ENCODE data around the gene CLUH.
"Not testable (repeated sequence)": the region's sequence is repeated elsewhere in the genome, so short reads cannot be mapped to it uniquely, and the experiment has no call there.

CLUH gene

DNA sequence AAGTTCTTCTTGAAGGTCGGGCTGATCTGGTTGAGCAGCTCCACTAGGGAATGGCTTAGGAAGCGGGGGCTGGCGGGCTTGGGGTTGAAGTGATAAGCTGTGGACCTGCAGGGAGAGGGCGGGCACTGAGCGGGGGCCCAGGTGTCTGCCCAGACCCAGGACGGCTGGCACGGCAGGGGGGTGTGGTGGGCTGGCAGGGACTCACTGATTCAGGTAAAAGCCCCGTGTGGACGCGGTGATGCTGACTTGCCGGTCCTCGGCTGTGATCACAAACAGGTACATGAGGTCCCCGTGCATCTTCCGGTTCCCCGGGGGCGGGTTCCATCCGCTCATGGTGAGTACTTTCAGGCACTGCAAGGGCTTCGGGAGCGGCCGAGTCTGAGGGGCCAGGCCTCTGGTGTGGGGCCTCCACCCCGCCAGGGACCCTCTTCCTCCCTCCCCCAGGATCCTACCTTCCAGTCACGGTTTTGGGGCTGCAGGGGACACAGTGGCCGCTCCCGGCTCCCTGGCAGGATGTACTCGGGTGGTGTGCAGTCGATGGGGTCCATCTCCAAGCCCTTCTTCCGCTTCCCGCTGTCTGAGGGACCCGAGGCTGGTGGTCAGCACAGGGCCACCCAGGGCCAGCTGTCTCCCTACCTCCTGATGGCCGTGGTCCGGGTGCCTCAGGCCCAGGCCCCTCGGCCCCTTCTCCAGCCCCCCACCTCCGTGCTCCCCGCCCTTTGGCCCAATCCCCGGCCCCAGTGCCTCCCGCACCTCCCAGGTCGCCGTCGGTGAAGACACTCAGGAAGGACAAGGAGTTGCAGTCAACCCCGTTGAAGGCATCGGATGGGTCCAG lies 10.2 kb downstream of the CLUH start:
- no peak for DNase-seq

DNA sequence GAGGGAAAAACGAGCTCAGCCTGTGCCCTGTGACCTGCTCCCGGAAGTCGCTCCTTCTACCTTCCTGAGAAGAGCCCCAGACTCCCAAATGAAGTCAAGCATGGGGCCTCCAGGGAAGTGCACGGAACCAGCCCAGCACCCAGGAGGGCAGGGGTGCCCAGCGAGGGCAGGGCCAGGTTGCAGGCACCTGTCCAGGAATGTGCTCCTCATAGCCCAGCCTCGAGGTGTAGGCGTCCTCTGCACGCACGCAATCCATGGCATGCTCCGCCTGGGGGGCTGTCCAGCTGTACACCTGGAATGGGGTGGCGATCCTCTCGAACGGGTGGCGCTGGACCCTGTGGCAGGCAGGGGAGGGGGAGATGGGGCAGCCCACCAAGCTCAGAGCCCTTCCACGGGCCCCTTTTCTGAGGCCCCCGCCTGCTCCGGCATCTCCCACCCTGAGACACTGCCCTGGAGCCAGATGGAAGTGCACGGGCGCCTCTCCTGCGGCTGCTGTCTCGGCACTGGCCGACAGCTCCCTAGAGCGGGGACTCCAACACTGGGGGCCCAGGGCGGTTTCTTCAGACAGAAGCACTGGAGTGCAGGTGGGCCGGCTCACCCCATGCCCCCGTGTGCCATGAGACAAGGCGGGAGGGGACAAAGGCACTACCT lies 10.9 kb downstream of the CLUH start:
- DNase-seq = no peak

DNA sequence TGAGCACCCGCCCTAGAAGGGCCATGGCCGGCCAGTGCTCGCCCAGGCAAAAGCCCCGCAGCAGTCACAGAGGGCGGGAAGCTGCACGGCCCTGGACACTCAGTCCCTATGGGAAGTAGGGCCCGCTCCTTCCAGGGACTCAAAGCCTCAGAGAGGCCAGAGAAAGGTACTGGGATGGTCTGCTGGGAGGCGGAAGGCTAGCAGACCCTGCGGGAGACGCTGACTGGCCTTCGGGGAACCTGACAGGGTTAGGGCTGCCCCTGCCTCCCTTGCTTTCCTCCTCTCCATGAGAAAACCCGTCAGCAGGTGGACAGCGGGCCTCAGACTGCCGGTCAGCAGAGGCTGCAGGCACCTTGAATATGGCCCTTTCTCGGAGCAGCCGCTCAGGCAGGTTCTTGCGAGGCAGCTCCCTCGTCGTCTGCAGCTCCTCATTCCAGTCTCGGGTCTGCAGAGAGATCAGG lies 11.5 kb downstream of the CLUH start:
- no peak for DNase-seq

DNA sequence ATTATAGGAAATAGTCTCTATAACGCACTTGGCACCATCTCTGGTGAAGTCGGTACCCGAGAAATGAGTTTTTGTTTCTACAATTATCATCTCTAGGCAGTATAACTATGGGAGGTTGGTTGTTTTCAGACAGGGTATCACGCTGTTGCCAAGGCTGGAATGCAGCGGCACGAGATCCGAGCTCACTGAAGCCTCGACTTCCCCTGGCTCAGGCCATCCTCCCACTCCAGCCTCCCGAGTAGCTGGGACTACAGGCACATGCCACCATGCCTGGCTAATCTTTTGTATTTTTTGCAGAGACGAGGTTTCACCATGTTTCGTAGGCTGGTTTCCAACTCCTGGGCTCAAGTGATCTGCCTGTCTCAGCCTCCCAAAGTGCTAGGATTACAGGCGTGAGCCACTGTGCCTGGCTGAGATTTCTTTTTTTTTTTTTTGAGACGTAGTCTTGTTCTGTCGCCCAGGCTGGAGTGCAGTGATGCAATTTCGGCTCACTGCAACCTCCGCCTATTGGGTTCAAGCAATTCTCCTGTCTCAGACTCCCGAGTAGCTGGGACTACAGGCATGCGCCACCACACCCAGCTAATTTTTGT lies 12.3 kb downstream of the CLUH start:
- not testable (repeated sequence) for DNase-seq

DNA sequence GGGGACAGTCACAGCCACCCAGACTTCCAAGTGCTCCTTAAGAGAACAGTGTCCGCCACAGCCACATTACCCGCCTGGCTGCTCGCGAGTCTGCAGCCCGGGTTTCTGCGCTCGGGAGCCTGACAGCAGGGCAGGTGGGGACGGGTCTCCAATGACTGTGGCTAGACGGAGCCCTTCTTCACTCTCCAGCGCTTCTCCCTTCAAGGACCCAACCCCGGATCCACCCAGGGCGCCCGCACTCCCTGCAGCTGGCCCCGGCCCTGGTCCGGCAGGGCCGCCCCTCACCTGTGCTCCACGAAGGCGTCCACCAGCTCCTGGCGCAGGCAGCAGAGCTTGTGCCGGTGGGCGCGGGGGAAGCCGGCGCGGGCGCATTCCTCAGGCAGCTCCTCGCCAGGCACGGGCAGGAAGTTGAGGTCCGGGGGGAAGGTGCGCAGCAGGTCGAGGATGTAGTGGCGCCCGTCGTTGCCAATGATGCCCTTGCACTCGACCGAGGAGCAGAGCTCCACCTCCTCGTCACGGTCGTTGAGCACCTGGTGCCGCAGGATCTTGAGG lies 13.9 kb downstream of the CLUH start:
- DNase-seq = no peak

DNA sequence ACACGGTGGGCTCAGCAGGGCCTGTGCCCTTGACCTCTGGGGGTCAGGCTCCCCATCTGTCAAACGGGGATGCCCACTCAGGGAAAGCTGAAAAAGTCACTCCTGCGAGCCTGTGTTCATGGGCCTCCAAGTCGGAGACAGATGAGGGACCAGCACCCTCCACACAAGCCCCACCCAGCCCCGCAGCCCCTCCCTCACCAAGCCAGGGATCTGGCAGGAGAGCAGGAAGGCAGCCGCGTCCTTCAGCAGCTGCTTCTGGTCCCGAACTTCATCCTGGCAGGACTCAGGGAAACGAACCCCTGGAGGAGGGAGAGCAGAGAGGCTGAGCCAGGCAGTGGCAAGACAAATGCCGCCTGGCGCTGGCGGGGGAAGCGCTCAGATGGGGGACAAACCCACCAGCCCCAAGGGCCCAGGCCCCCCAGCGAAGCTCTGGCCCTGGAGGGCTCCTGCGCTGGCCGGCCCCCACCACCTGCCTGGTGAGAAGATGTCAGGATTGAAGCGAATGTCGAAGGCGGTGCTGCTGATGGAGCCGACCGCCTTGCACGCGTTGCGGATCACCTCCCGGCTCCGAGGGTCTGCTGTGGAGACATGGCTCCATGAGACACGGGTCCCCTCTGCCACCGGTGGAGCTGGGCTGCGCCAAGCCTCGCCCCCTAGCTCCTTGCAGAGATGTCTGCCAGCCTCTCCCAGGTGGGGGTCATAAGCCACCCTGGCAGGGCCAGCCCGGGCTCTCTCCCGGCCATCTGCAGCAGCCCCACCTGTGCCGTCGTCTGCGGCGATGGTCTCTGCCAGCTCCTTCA lies 15.4 kb downstream of the CLUH start:
- DNase-seq = no peak

DNA sequence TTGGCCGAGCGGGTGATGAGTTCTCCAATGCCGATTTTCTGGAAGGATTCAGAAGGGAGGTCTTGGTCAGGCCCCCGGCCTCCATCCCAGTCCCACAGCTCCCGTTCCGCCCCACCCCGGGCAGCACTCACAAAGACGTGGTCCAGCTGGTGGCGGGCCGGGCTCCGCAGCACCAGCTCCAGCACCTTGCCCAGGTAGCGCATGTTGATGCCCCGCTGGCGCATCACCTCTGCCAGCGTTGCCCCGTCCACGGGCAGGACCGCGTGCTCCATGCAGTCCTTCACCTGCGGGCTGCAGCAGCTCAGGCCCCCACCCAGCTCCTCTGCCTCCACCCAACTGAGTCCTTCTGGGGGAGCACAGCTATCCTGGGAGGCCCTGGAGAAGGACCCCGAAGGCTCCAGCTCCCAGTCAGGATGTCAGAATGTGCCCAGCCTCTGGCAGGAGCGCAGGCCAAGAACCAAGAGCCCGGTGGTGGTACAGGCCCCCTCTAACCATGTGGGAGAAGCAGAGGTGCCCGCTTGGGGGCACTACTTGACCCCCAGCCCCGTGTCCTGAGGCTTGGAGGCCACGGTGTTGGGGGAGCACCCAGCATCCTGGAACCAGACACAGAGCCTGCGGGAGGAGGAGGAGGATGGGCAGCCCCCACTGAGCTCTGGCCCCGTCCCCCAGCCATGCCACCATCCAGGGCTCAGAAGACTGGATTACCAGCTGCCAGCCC lies 16.2 kb downstream of the CLUH start:
- DNase-seq = no peak

DNA sequence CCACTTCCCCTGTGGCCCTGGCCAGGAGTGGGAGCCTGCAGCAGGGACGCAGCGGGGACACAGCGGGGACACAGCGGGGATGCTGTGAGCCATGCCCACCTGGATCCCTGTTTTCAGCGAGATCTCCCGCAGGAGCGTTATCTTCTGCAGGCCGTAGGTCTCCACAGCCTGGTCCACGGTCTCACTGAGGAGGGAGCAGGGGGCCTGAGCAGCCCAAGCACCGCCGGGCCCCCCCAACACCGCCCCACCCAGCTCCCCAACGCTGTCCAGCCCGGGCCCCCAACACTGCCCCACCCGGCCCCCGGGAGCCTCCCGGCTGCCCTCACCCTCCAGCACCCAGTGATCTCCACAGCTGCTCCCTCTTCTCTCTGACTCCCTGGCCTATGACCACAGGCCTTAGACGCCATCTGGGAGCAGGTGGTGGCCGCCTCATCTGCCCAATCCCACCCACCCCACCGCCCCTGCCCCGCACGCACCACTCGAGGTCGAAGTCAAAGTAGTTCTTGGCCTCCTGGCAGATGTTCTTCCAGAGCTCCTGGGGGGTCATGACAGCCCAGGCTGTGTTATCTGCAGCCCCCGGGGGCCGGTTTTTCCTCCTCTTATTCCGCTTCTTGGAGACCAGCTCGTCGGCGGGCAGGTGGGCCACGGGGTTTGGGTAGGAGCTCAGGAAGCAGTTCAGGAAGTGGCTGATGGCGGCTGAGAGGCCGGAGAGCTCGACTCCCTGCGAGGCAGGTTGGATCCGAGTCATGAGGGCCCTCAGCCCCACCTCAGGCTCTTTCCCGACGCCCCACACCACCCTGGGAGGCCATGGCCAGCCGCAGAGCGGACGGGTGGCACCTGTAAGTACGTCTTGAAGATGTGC lies 17.0 kb downstream of the CLUH start:
- DNase-seq = no peak

DNA sequence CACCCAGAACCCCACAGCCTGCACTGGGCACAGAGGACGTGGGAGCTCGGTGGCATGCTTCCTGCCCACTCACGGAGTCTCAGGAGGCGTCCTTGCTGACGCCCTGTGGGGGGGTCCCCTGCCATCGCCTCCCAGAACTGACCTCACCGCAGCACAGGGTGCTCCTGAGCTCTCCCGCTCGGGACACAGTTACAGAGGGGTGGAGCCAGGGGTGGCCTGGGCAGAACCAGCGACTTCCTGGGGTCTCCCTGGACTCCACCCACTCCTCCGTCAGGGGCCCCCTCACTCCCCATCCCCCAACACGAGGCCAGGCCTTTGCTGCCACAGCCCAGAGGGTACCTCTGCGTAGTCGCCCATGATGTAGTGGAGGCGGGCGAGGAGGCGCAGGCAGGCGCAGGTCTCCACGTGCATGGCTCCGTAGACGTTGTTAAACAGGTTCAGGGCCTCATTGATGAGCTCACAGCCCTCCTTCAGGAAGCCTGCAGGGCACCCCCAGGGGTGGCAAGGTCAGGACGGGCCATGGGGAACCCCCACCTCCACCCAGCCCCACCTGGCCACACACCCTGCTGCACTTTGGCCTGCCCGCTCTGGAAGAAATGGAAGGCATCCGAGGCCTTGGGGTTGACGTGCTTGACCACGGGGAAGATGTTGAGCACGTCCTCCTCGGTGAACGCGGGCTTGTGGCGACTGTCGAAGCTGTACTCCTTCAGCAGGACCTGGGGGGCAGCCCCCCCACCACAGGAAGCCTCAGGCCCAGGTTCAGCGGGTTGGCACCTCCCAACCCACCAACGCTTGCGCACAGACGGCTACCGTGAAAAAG lies 17.8 kb downstream of the CLUH start:
- no peak for DNase-seq

DNA sequence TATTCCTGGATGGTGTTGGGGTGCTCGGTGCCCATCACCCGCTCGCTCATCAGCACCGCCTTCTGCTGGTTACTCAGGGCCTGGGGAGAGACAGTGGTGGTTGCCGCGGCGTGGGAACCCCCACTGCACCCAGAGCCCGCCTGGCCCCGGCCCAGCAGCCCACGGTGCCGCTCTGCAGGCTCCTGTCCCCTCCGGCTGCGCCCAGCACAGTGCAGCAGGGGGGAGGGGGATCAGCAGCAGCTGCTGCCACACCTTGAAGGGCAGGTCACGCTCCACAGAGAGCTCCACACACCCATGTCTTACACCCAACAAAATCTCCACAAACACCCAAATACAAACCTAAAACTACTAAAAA lies 18.8 kb downstream of the CLUH start:
- no peak for DNase-seq

DNA sequence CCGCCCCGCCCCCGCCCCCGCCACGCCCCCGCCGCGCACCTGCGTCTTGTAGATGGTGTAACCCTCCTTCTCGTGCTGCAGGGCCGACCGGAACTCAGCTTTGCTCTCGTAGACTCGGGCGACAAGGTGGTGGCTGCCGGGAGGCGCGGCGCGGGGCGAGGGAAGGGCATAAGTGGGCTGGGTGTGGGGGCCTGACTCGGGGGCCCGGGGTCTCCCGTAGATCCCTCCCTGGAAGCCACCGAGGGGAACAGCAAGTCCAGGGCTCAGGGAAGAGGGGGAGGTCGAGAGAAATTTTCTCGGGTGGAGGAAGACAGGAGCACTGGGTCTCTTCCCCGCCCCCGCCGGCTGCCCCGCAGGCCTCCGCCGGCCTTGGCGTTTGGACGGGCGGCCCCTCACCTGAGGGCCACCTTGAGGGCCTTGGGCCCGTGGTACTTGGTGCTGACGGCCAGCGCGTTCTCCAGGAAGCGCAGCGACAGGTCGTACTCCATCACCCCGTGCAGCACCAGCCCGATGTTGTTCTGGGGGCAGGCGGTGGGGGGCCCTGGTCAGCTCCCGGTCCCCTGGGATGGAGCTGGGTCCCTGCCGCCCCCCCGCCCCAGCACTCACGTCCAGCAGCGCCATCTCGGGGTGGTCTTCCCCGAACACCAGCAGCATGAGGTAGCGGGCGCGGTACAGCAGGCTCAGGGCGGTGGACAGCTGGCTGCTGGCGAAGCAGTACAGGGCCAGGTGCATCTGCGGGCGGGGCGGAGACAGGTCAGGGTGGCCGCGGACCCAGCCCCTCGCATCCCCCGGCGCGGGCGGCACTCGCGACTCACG lies 19.4 kb downstream of the CLUH start:
- DNase-seq = no peak

DNA sequence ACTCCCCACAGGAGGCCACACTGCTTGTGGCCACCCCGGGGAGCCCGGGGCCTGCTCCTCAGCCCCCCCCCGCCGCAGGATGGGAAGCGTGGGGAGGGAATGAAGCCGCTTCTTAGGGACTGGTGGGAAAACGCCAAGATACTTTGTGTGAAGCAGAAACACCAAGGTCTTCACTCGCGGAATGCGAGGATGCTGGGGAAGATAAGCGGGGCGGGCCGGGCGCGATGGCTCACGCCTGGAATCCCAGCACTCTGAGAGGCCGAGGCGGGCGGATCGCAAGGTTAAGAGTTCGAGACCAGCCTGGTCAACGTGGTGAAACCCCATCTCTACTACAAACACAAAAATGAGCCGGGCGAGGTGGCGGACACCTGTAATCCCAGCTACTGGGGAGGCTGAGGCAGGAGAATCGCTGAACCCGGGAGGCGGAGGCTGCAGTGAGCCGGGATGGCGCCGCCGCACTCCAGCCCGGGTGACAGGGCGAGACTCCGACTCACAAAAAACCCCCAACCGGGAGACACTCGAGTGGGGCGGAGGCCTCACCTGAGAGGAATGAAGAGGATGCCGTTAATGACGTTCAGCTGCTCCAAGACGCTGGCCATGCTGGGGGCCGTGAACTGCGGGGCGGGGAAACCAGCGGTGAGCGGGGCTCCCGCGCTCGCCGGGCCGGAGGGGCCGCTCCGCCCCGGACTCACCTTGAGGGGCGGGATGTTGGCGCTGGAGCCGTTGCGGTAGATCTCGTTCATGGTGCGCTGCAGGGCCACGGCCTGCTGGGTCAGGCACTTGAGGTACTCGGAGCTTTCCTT lies 20.3 kb downstream of the CLUH start:
- DNase-seq = no peak

DNA sequence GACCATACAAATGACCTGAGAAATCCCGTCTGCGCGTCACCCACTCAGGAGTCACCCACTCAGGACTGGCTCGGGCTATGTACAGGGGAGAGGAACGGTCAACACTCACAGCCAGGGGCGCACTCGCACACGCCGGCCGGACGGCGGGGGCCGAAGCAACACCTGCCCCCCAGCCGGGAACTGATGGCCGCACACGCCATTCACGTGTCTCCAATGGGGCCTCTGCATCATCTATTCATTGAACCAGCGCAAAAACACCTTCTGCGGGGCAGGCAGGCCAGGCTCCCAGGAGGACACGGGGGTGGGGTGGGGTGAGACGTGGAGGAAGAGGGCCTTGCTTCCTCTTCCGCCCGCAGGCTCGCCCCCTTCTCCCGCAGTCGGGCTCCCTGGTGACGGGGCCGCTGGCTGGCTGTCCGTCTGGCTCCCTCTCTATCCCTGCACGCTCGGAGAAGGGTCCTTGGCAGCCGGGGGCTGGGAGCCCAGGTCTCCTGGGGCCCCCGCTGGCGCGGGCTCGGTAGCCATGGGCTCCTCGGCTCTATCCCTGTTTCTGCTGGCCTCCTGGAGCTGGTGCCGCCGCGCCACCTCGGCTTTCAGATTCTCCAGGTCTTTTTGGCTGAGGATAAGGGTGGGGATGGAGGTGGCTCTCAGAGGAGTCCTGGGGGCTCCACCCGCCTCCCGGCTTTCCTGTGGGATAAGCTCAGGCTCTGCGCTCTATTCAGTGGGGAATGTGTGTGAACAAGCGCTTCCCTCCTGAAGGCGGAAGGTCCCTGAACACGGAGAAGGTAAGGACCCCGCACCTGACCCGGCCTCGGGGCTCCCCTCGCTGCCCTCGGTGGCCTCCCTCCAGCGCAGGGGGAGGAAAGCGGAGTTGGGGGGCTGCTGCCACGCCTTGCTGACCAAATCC lies 21.1 kb downstream of the CLUH start:
- DNase-seq = no peak

DNA sequence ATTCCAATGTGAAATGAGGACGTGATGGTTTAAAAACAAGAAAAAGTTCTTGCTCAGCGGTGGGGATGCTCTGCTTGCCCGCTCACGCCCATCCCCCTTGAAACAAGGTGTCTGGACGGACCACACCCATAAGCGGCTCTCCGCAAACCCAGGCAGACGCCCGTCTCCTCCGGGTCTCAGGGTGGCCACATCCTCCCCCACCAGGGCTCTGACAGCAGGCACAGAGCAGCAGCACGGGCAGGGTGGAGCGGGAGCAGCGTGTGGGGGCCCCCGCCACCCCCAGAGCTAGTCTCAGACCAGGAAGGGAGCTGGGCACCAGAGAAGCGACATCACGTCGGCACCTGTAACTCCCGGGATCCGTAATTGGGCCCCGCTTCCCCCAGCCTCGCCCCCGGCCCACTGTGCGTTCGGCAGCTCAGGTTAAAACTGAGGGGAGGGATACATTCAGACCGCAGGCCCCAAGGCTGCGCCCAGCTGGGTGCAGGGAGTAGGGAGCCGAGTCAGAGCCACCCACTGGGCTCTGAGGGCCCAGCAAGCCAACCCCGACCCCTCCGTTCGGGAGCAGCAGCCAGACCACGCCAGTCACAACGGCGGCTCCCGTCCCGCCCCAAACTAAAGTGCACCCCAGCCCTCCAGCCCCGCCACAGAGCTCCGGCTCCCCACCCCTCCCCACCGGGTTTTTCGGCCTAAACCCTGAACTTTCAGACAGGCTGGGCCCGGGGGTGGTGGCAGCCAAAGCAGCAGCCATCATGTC lies 22.0 kb downstream of the CLUH start:
- no peak for DNase-seq

DNA sequence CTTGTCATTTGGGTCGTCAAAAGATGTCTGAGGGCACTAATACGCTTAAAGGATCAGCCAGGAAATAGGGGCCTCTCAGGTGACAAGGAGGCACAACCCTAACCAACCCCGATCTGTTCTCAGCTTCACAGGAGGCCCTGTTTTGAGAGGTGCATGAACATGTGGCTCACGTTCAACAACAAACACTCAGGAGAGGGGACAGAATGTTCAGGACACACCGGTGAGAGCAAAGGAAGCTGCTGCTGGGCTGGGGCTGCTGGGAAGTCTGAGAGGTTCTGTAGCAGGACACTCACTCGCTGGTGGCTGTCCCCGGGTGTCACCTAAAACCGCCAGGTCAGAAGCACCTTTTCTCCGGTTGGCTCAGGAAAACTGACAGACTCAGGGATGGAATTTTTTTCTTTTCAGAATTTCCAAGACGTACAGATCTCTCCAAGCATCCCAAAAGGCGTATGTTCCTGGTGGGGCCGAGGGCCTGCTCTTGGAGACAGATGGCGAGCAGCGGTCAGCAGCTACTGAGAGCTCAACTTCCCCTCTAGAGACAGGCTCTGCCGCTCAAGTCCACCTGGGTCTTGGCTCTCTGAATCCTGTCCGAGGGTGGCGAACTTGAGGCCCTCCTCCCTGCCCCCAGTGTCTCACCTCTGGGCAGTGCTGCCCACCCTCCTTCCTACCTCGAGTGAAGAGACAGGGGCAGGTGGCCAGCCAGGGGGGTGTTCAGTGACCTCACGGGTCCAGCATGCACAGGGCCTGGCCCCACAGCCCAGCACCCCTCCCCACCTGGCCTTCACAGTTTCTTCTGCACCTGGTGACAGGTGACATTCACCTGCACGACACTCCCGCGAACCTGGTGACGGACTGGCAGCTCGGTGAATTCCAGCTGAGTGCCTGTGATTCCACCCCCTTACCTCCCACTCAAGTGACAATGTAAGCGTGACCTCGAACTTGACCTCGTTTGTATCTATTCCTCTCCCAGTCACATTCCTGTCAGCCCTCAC lies 22.9 kb downstream of the CLUH start:
- DNase-seq = no peak

Data from effector CD4-positive, alpha-beta T cell (primary cell).